Lung (tissue), 12 donors: Measurements from ENCODE around the gene SAMM50. TPM values are rescaled to one million over a fixed set of nuclear protein-coding genes. Genes with fewer than 3 reads are reported as not detected.

Experiments
- ATAC-seq: fragments of 200-7000 bp; cut with Tn5 transposase; one replicate; pipeline ENCODE4 v1.9.1; 2020; ENCODE audit warnings: moderate number of reproducible peaks; ENCODE audit not compliant: insufficient read depth, low FRiP score
- DNase-seq, 3 donors: peaks; one replicate each; pipeline ENCODE4 v3.0.0-alpha.2; 2013 to 2017
- H3K27ac ChIP-seq, 2 donors: one replicate each; pipeline ENCODE4 v1.5.1; 2013; ENCODE audit warnings: mild to moderate bottlenecking in 2 of 2, moderate library complexity in 2 of 2, control low read depth in 1 of 2, inconsistent platforms in 1 of 2, low read depth in 1 of 2, low read length in 1 of 2
- H3K27me3 ChIP-seq, 3 donors: one replicate each; pipeline ENCODE4 v1.5.1; 2013; ENCODE audit warnings: low read length in 2 of 3; ENCODE audit not compliant: control insufficient read depth in 3 of 3, insufficient read depth in 3 of 3
- H3K36me3 ChIP-seq, 4 donors: one replicate each; pipeline ENCODE4 v1.5.1; 2013; ENCODE audit warnings: low read length in 4 of 4, mild to moderate bottlenecking in 1 of 4, moderate library complexity in 1 of 4; ENCODE audit not compliant: control insufficient read depth in 4 of 4, insufficient read depth in 4 of 4
- H3K4me1 ChIP-seq, 5 donors: one replicate each; pipeline ENCODE4 v1.5.1; 2013; ENCODE audit warnings: low read length in 5 of 5, mild to moderate bottlenecking in 2 of 5, moderate library complexity in 1 of 5; ENCODE audit not compliant: control insufficient read depth in 5 of 5, insufficient read depth in 5 of 5
- H3K4me3 ChIP-seq: one replicate; pipeline ENCODE4 v1.5.1; 2013; ENCODE audit warnings: mild to moderate bottlenecking, control low read depth, moderate library complexity
- H3K9ac ChIP-seq, 2 donors: one replicate each; pipeline ENCODE4 v1.5.1; 2013; ENCODE audit warnings: low read length in 2 of 2, control low read depth in 1 of 2; ENCODE audit not compliant: insufficient read depth in 1 of 2
- H3K9me3 ChIP-seq, 4 donors: one replicate each; pipeline ENCODE4 v1.5.1; 2013; ENCODE audit warnings: low read length in 3 of 4, mild to moderate bottlenecking in 1 of 4, moderate library complexity in 1 of 4; ENCODE audit not compliant: control insufficient read depth in 4 of 4, insufficient read depth in 3 of 4
- CTCF ChIP-seq: IDR thresholded peaks from 2 replicates; pipeline ENCODE4 v1.5.1; 2012; ENCODE audit warnings: mild to moderate bottlenecking; ENCODE audit errors: control extremely low read depth, extremely low read depth
- WGBS, 2 donors: extraction: QIAGEN DNeasy Blood & Tissue Kit; methylation state at CpG; one replicate each; pipeline ENCODE4 v1.1.7; 2013; 5-methylcytosine and 5-hydroxymethylcytosine counted together
- polyA plus RNA-seq, 2 donors: library from polyadenylated mRNA; stranded (reverse); fragments of 200-250 nt; gene quantifications; one replicate each; pipeline ENCODE4 v1.2.1, GENCODE V29; 2013
- total RNA-seq, 2 donors: library from RNA; depleted of rRNA in 1 of 2; stranded (reverse); fragments of >200 nt in 1 of 2; gene quantifications; one replicate each; pipeline ENCODE4 v1.2.1, GENCODE V29; 2014 to 2021
- donor health status: control.
- donor health status: control.
- donor health status: Bipolar disorder and iron deficiency.
- donor health status: healthy.
- donor health status: DM: yes; HTN: yes; CAD: no.

Gene SAMM50
- total and polyA plus RNA-seq, 4 donors, result 11.2 to 35.9 (median 30.5) TPM

- no peak overlapping the region for H3K27ac ChIP-seq
- 90 to 95% methylated on average over 11 of the region's 11 CpGs for WGBS, 2 donors
- ATAC-seq, result no peak
Measured at GRCh38 chr22:43957871-43958270, 2.6 kb downstream of the SAMM50 start.

GRCh38 chr22:43964314-43964857 is 9.1 kb downstream of the SAMM50 start:
- ATAC-seq (no peak), DNase-seq (no peak)
- H3K36me3 ChIP-seq, result peaks cover 26 to 47% (median 36%) of the 10 kb centered on the region in 4 donors

More at GRCh38 chr22:43957871-43958270, 2.6 kb downstream of the SAMM50 start:
- TF ChIP-seq CTCF, result no peak
- H3K27me3 ChIP-seq, result no peaks in the 10 kb centered on the region
- peaks cover 5 to 16% (median 12%) of the 10 kb centered on the region in 5 donors for H3K4me1 ChIP-seq
- H3K36me3 ChIP-seq, result peaks cover 0 to 3% (median 0%) of the 10 kb centered on the region in 4 donors
- H3K4me3 ChIP-seq, result no peak overlapping the region
- H3K9ac ChIP-seq, result no peak overlapping the region
- H3K9me3 ChIP-seq, result no peaks in the 10 kb centered on the region
- no peak for DNase-seq

GRCh38 chr22:43967069-43967468 is 11.8 kb downstream of the SAMM50 start:
- H3K27ac ChIP-seq, result no peak overlapping the region
- no peaks in the 10 kb centered on the region for H3K27me3 ChIP-seq
- TF ChIP-seq CTCF, result no peak
- peaks cover 0 to 2% (median 0%) of the 10 kb centered on the region in 5 donors for H3K4me1 ChIP-seq
- no peak overlapping the region for H3K4me3 ChIP-seq
- no peak overlapping the region for H3K9ac ChIP-seq
- peaks cover 30 to 56% (median 40%) of the 10 kb centered on the region in 4 donors for H3K36me3 ChIP-seq
- no peak for ATAC-seq
- H3K9me3 ChIP-seq, result peaks cover 0 to 2% (median 0%) of the 10 kb centered on the region in 4 donors
- 92 to 93% methylated on average over 7 of the region's 7 CpGs for WGBS, 2 donors
- no peak for DNase-seq

More at GRCh38 chr22:43964314-43964857, 9.1 kb downstream of the SAMM50 start:
- Histone ChIP-seq H3K4me1 (peaks cover 0 to 2% (median 0%) of the 10 kb centered on the region in 5 donors), H3K9ac (no peak overlapping the region), H3K4me3 (no peak overlapping the region), H3K27ac (no peak overlapping the region), H3K27me3 (no peaks in the 10 kb centered on the region), H3K9me3 (peaks cover 0 to 2% (median 0%) of the 10 kb centered on the region in 4 donors)
- no peak for TF ChIP-seq CTCF
- WGBS, 2 donors, result 97 to 98% methylated on average over 10 of the region's 10 CpGs

GRCh38 chr22:43968614-43969013 is 13.4 kb downstream of the SAMM50 start:
- Histone ChIP-seq H3K36me3 (peaks cover 34 to 59% (median 46%) of the 10 kb centered on the region in 4 donors), H3K4me1 (peaks cover 0 to 2% (median 0%) of the 10 kb centered on the region in 5 donors), H3K9me3 (peaks cover 0 to 2% (median 0%) of the 10 kb centered on the region in 4 donors), H3K27me3 (no peaks in the 10 kb centered on the region), H3K27ac (no peak overlapping the region), H3K9ac (no peak overlapping the region), H3K4me3 (no peak overlapping the region)
- DNase-seq, result no peak
- no peak for ATAC-seq
- WGBS, 2 donors, result 96 to 99% methylated on average over 7 of the region's 7 CpGs
- no peak for TF ChIP-seq CTCF
